Measurements from ENCODE around the gene PIGL. TPM values are rescaled to one million over a fixed set of nuclear protein-coding genes. Genes with fewer than 3 reads are reported as not detected.
A peak's percentile ranks its signal among the peaks of the same experiment; 100 is the strongest.

Gene PIGL
- total and polyA plus RNA-seq, 10 donors = 14.5 to 81.9 (median 59.6) TPM

GRCh38 chr17:16358394-16358793 is 141.4 kb downstream of the PIGL start:
- no peak for TF ChIP-seq POLR2A (IDR thresholded peaks at IDR 0.05)
- TF ChIP-seq POLR2AphosphoS5 (IDR thresholded peaks at IDR 0.05) = no peak
- no peak for TF ChIP-seq CTCF (IDR thresholded peaks at IDR 0.05 in 8 of 11, conservative IDR thresholded peaks at IDR 0.05 in 3 of 11)
- intact Hi-C loops (cut with DNase I; ENCODE audit: low total_unique reads) = loop anchor here (10.0 kb wide), 1 partner anchor 236 kb away; no protein-coding TSS in a partner anchor
- H3K27ac ChIP-seq = no peak overlapping the region

GRCh38 chr17:16361874-16362273 is 144.9 kb downstream of the PIGL start:
- H3K27ac ChIP-seq = no peak overlapping the region
- peaks cover 0 to 8% (median 5%) of the 10 kb centered on the region in 6 donors for H3K4me1 ChIP-seq
- TF ChIP-seq CTCF (IDR thresholded peaks at IDR 0.05 in 8 of 11, conservative IDR thresholded peaks at IDR 0.05 in 3 of 11) = no peak
- no peak for TF ChIP-seq POLR2AphosphoS5 (IDR thresholded peaks at IDR 0.05)
- no peak for TF ChIP-seq POLR2A (IDR thresholded peaks at IDR 0.05)
- no peaks in the 10 kb centered on the region for H3K9me3 ChIP-seq
- WGBS, 5 donors = 73 to 85% (median 81%) methylated on average over 8 of the region's 8 CpGs
- H3K27me3 ChIP-seq (replicated peaks in 1 of 7) = no peaks in the 10 kb centered on the region
- H3K36me3 ChIP-seq = no peaks in the 10 kb centered on the region
- no peak overlapping the region for H3K4me3 ChIP-seq
- peak; percentile 1 for DNase-seq
- intact Hi-C loops (cut with DNase I; ENCODE audit: low total_unique reads) = loop anchor here (10.0 kb wide), 1 partner anchor 53 kb away; the partner anchor contains the start of gene TRPV2

More at GRCh38 chr17:16358394-16358793, 141.4 kb downstream of the PIGL start:
- no peaks in the 10 kb centered on the region for H3K9me3 ChIP-seq
- H3K4me1 ChIP-seq = peaks cover 0 to 8% (median 5%) of the 10 kb centered on the region in 6 donors
- no peaks in the 10 kb centered on the region for H3K27me3 ChIP-seq (replicated peaks in 1 of 7)
- H3K36me3 ChIP-seq = no peaks in the 10 kb centered on the region
- DNase-seq = no peak
- no peak overlapping the region for H3K4me3 ChIP-seq

- peak; percentile 82 for DNase-seq
Measured at GRCh38 chr17:16363749-16364536, 146.9 kb downstream of the PIGL start.

More at GRCh38 chr17:16363749-16364536, 146.9 kb downstream of the PIGL start:
- Histone ChIP-seq H3K27me3 (replicated peaks in 1 of 7) (no peaks in the 10 kb centered on the region), H3K36me3 (no peaks in the 10 kb centered on the region), H3K4me1 (peaks cover 0 to 8% (median 5%) of the 10 kb centered on the region in 6 donors), H3K9me3 (no peaks in the 10 kb centered on the region), H3K27ac (no peak overlapping the region), H3K4me3 (no peak overlapping the region)
- 10 to 18% (median 15%) methylated on average over 6 of the region's 6 CpGs for WGBS, 5 donors
- intact Hi-C loops (cut with DNase I; ENCODE audit: low total_unique reads) = loop anchor here (10.0 kb wide), 1 partner anchor 51 kb away; the partner anchor contains the start of gene TRPV2
- TF ChIP-seq CTCF (IDR thresholded peaks at IDR 0.05 in 8 of 11, conservative IDR thresholded peaks at IDR 0.05 in 3 of 11) (peak; percentile 69 to 92 (median 87)), POLR2A (IDR thresholded peaks at IDR 0.05) (no peak)

All from spleen (tissue), 11 donors.